Activated CD4-positive, alpha-beta T cell treated with anti-CD3 and anti-CD28 coated beads, Interleukin-2, Interleukin-6, amounts not matched to agents 100 ng/mL and 50 ng/mL, durations not matched to agents 16 hours and 8 hours (primary cell): Measurements from ENCODE around the gene CCDC88B.

ENCODE experiments used
- DNase-seq: peaks from one replicate; pipeline ENCODE4 v3.0.0-alpha.2; 2020

CCDC88B gene

GRCh38 chr11:64364911-64365310 is 24.9 kb downstream of the CCDC88B start:
- DNase-seq = no peak

GRCh38 chr11:64366751-64367150 is 26.7 kb downstream of the CCDC88B start:
- no peak for DNase-seq

- DNase-seq = no peak
Measured at GRCh38 chr11:64367931-64368672, 28.1 kb downstream of the CCDC88B start.

- no peak for DNase-seq
Measured at GRCh38 chr11:64368673-64369074, 28.7 kb downstream of the CCDC88B start.

- DNase-seq = no peak
Measured at GRCh38 chr11:64369440-64370421, 29.7 kb downstream of the CCDC88B start.

GRCh38 chr11:64371201-64371600 is 31.2 kb downstream of the CCDC88B start:
- DNase-seq = no peak

- no peak for DNase-seq
Measured at GRCh38 chr11:64372021-64372420, 32.0 kb downstream of the CCDC88B start.

- peak; percentile 19 for DNase-seq
Measured at GRCh38 chr11:64372802-64373597, 33.0 kb downstream of the CCDC88B start.

- no peak for DNase-seq
Measured at GRCh38 chr11:64373598-64373974, 33.6 kb downstream of the CCDC88B start.

- no peak for DNase-seq
Measured at GRCh38 chr11:64376071-64376470, 36.1 kb downstream of the CCDC88B start.

- DNase-seq = no peak
Measured at GRCh38 chr11:64378335-64378880, 38.4 kb downstream of the CCDC88B start.

- DNase-seq = no peak
Measured at GRCh38 chr11:64379160-64379559, 39.2 kb downstream of the CCDC88B start.

GRCh38 chr11:64379817-64380709 is 40.1 kb downstream of the CCDC88B start:
- DNase-seq = no peak

- DNase-seq = no peak
Measured at GRCh38 chr11:64381350-64381749, 41.3 kb downstream of the CCDC88B start.

GRCh38 chr11:64382047-64382446 is 42.0 kb downstream of the CCDC88B start:
- DNase-seq = no peak

- DNase-seq = no peak
Measured at GRCh38 chr11:64382586-64382985, 42.6 kb downstream of the CCDC88B start.

- DNase-seq = no peak
Measured at GRCh38 chr11:64383580-64383979, 43.6 kb downstream of the CCDC88B start.

- DNase-seq = no peak
Measured at GRCh38 chr11:64384028-64384737, 44.2 kb downstream of the CCDC88B start.

- DNase-seq = no peak
Measured at GRCh38 chr11:64384981-64385944, 45.3 kb downstream of the CCDC88B start.
